BLaER1 treated with 17β-estradiol and CSF1 and Interleukin-3, amounts not matched to agents 10 nM and 100 nM (cell line): Measurements from ENCODE around the gene SEMA5B.
A peak's percentile ranks its signal among the peaks of the same experiment; 100 is the strongest.

ENCODE experiments used
- H3K27ac ChIP-seq, 11 experiments: shearing (Covaris generic); formaldehyde crosslinking; 2 replicates each; pipeline ENCODE4 v1.8.1; 2022
- H3K27me3 ChIP-seq, 11 experiments: shearing (Covaris generic); formaldehyde crosslinking; 2 replicates each; pipeline ENCODE4 v1.8.1; 2022
- H3K36me3 ChIP-seq, 11 experiments: shearing (Covaris generic); formaldehyde crosslinking; 2 replicates each; pipeline ENCODE4 v1.8.1; 2022
- H3K4me1 ChIP-seq, 10 experiments: shearing (Covaris generic); formaldehyde crosslinking; 2 replicates each; pipeline ENCODE4 v1.8.1; 2022
- H3K4me2 ChIP-seq, 11 experiments: shearing (Covaris generic); formaldehyde crosslinking; 2 replicates each; pipeline ENCODE4 v1.8.1; 2022
- H3K4me3 ChIP-seq, 10 experiments: shearing (Covaris generic); formaldehyde crosslinking; 2 replicates each; pipeline ENCODE4 v1.8.1; 2022
- H3K9ac ChIP-seq, 11 experiments: shearing (Covaris generic); formaldehyde crosslinking; 2 replicates each; pipeline ENCODE4 v1.8.1; 2022
- H3K9me3 ChIP-seq, 11 experiments: shearing (Covaris generic); formaldehyde crosslinking; replicated peaks in 1 of 11; 2 replicates each; pipeline ENCODE4 v1.8.1; 2022
- H4K20me1 ChIP-seq, 11 experiments: shearing (Covaris generic); formaldehyde crosslinking; 2 replicates each; pipeline ENCODE4 v1.8.1; 2022
- Cebpa-rat ChIP-seq, 11 experiments: shearing (Covaris generic); IDR thresholded peaks; 2 replicates each; pipeline ENCODE4 v1.8.1; 2022

The SEMA5B gene

GRCh38 chr3:122920986-122921385 lies 106.6 kb downstream of the SEMA5B start:
- peaks cover 0 to 11% (median 7%) of the 10 kb centered on the region in 11 experiments; a peak in 7 of 22 replicates for H3K9me3 ChIP-seq
- no peak for TF ChIP-seq Cebpa-rat (IDR thresholded peaks at IDR 0.05)
- H3K9ac ChIP-seq: no peak overlapping the region
- peaks cover 0 to 14% (median 0%) of the 10 kb centered on the region in 11 experiments; a peak in 2 of 22 replicates for H4K20me1 ChIP-seq
- no peak overlapping the region for H3K4me3 ChIP-seq
- no peak overlapping the region for H3K4me2 ChIP-seq
- H3K4me1 ChIP-seq: peaks cover 0 to 29% (median 14%) of the 10 kb centered on the region in 10 experiments; a peak in 14 of 20 replicates
- H3K27me3 ChIP-seq: peaks cover 30 to 41% (median 37%) of the 10 kb centered on the region in 11 experiments
- no peak overlapping the region for H3K27ac ChIP-seq
- no peaks in the 10 kb centered on the region for H3K36me3 ChIP-seq

DNA sequence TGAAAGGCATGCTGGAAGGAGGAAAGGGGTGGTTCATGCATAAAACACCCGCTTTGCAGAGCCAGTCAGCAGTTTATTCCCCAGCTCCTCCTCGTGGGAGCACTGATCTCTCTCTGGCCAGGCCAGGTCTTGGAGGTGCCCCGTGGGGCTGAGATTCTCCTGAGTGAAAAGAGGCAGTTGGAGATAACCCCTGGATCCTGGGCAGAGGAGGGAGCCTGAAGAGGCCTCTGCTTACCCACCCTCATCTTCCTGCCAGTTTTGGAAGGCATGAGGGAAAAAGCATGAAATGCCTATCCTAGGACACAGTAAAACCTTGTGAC lies 108.3 kb downstream of the SEMA5B start:
- Histone ChIP-seq H4K20me1 (peaks cover 0 to 14% (median 0%) of the 10 kb centered on the region in 11 experiments; a peak in 2 of 22 replicates), H3K9me3 (peaks cover 0 to 11% (median 7%) of the 10 kb centered on the region in 11 experiments; a peak in 7 of 22 replicates), H3K4me3 (no peak overlapping the region), H3K4me2 (no peak overlapping the region), H3K27ac (no peak overlapping the region), H3K9ac (no peak overlapping the region), H3K4me1 (peaks cover 0 to 35% (median 21%) of the 10 kb centered on the region in 10 experiments; a peak in 14 of 20 replicates), H3K27me3 (peaks cover 30 to 41% (median 37%) of the 10 kb centered on the region in 11 experiments), H3K36me3 (no peaks in the 10 kb centered on the region)
- TF ChIP-seq Cebpa-rat (IDR thresholded peaks at IDR 0.05): no peak

DNA sequence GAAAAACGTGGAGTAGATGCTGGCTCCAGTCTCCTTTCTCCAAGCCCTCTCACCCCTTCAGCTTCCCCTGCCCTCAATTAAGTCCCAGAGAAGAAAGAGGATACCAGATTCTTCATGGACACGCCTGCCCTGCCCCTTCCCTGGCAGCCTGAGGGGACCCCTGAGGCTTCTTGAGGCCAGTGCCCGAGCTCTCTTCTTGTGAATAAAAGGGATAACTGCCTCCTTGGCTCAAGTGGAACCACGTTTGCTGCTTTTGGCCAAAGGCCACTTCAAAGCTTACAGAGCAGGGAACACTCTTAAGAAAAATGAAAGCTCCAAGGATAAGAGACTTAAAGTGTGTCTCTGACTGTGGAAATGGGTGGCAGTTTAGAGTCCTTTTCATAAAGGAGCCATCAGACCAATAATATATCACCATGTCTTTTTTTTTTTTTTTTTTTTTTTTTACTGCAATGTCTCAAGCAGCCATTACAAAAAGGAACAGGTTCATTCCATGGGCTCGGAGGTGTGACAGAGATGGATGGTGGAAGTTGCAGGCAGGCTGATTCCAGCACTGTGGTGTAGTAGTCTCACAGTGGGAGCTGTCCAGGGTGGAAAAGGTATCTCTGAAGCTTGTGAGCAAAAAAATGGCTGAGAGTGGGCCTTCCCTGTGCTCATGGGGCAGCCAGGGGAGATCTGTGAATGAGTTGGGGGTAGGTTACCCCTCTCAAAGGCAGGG lies 108.8 kb downstream of the SEMA5B start:
- H3K27me3 ChIP-seq: peaks cover 30 to 41% (median 37%) of the 10 kb centered on the region in 11 experiments
- H3K27ac ChIP-seq: no peak overlapping the region
- peaks cover 0 to 31% (median 17%) of the 10 kb centered on the region in 10 experiments; a peak in 13 of 20 replicates for H3K4me1 ChIP-seq
- H3K36me3 ChIP-seq: no peaks in the 10 kb centered on the region
- H3K9me3 ChIP-seq: peaks cover 0 to 11% (median 7%) of the 10 kb centered on the region in 11 experiments; a peak in 7 of 22 replicates
- peaks cover 0 to 14% (median 0%) of the 10 kb centered on the region in 11 experiments; a peak in 2 of 22 replicates for H4K20me1 ChIP-seq
- H3K4me3 ChIP-seq: no peak overlapping the region
- TF ChIP-seq Cebpa-rat (IDR thresholded peaks at IDR 0.05): no peak
- no peak overlapping the region for H3K9ac ChIP-seq
- H3K4me2 ChIP-seq: no peak overlapping the region

- Histone ChIP-seq H3K9me3 (peaks cover 0 to 20% (median 15%) of the 10 kb centered on the region in 11 experiments; a peak in 10 of 22 replicates), H3K4me1 (peaks cover 0 to 23% (median 17%) of the 10 kb centered on the region in 10 experiments; a peak in 13 of 20 replicates), H3K27ac (no peak overlapping the region), H4K20me1 (peaks cover 0 to 14% (median 0%) of the 10 kb centered on the region in 11 experiments; a peak in 2 of 22 replicates), H3K4me3 (no peak overlapping the region), H3K27me3 (peaks cover 19 to 28% (median 23%) of the 10 kb centered on the region in 11 experiments), H3K4me2 (no peak overlapping the region), H3K9ac (no peak overlapping the region), H3K36me3 (no peaks in the 10 kb centered on the region)
- TF ChIP-seq Cebpa-rat (IDR thresholded peaks at IDR 0.05): no peak
Measured at GRCh38 chr3:122917412-122917811, 110.2 kb downstream of the SEMA5B start.

- Histone ChIP-seq H3K27ac (no peak overlapping the region), H3K4me2 (peak overlapping the region in 7 of 11 experiments; percentile 47 to 74 (median 66); a peak in 13 of 22 replicates), H3K27me3 (peaks cover 11 to 20% (median 15%) of the 10 kb centered on the region in 11 experiments), H3K4me1 (peaks cover 0 to 23% (median 17%) of the 10 kb centered on the region in 10 experiments; a peak in 13 of 20 replicates), H3K36me3 (no peaks in the 10 kb centered on the region), H3K9ac (no peak overlapping the region), H4K20me1 (peaks cover 0 to 7% (median 0%) of the 10 kb centered on the region in 11 experiments; a peak in 2 of 22 replicates), H3K9me3 (peaks cover 0 to 14% (median 10%) of the 10 kb centered on the region in 11 experiments; a peak in 10 of 22 replicates), H3K4me3 (no peak overlapping the region)
- no peak for TF ChIP-seq Cebpa-rat (IDR thresholded peaks at IDR 0.05)
Measured at GRCh38 chr3:122916580-122916979, 111.0 kb downstream of the SEMA5B start.

DNA sequence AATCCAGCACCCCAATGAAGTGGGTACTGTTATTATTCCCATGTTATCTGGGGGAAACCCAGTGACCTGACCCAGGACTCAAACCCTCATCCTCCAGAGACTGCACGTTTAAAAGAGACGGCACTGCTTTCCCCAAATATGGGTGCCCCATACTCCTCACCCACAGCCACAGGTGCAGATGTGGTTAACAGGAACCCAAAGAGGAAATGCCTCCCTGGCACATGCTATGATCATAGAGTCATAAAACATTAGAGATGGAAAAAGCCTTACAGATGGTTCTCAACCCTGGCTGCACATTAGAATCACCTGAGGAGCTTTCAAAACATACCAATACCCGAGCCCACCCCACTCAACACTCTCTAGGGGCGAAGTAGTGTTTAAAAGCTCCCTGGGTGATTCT lies 111.5 kb downstream of the SEMA5B start:
- Histone ChIP-seq H3K9ac (no peak overlapping the region), H3K4me3 (no peak overlapping the region), H3K27ac (no peak overlapping the region), H3K27me3 (peaks cover 6 to 15% (median 10%) of the 10 kb centered on the region in 11 experiments), H3K36me3 (no peaks in the 10 kb centered on the region), H3K4me1 (peaks cover 0 to 23% (median 17%) of the 10 kb centered on the region in 10 experiments; a peak in 13 of 20 replicates), H4K20me1 (peaks cover 0 to 7% (median 0%) of the 10 kb centered on the region in 11 experiments; a peak in 1 of 22 replicates), H3K9me3 (peaks cover 0 to 14% (median 9%) of the 10 kb centered on the region in 11 experiments; a peak in 7 of 22 replicates), H3K4me2 (peak overlapping the region in 9 of 11 experiments; percentile 9 to 74 (median 60); a peak in 16 of 22 replicates)
- no peak for TF ChIP-seq Cebpa-rat (IDR thresholded peaks at IDR 0.05)

GRCh38 chr3:122915300-122916055 lies 112.1 kb downstream of the SEMA5B start:
- no peaks in the 10 kb centered on the region for H3K36me3 ChIP-seq
- no peak overlapping the region for H3K27ac ChIP-seq
- H4K20me1 ChIP-seq: peaks cover 0 to 7% (median 0%) of the 10 kb centered on the region in 11 experiments; a peak in 1 of 22 replicates
- no peak for TF ChIP-seq Cebpa-rat (IDR thresholded peaks at IDR 0.05)
- peaks cover 0 to 14% (median 9%) of the 10 kb centered on the region in 11 experiments; a peak in 7 of 22 replicates for H3K9me3 ChIP-seq
- peak overlapping the region in 9 of 11 experiments; percentile 9 to 74 (median 60); a peak in 16 of 22 replicates for H3K4me2 ChIP-seq
- peaks cover 0 to 23% (median 17%) of the 10 kb centered on the region in 10 experiments; a peak in 13 of 20 replicates for H3K4me1 ChIP-seq
- H3K4me3 ChIP-seq: no peak overlapping the region
- H3K27me3 ChIP-seq: peaks cover 0 to 9% (median 4%) of the 10 kb centered on the region in 11 experiments; a peak in 15 of 22 replicates
- no peak overlapping the region for H3K9ac ChIP-seq

DNA sequence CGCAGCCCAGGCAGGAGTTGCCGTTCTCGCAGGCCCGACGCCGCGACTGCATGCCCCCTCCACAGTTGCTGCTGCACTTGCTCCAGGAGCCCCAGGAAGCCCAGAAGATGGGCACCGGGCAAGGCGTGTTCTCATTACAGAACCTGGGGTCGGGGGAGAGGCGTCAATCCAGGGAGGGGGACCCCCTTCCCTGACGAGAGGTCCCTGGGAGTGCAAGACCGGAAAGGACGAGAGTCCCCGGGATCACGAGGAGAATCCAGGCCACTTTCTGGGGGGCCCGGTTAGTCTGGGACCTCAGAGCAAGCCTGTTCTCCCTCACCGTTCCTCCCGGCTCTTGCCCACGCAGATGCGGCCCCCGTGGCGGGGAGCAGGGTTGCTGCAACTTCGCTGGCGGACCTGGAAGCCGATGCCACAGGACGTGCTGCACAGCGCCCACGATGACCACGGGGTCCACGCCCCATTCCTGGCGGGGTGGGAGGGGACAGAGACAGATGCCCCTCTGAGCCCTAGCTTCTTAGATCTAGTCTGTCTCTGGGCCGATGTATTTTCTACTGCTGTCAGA lies 113.9 kb downstream of the SEMA5B start:
- peaks cover 0 to 14% (median 9%) of the 10 kb centered on the region in 11 experiments; a peak in 7 of 22 replicates for H3K9me3 ChIP-seq
- no peaks in the 10 kb centered on the region for H3K27me3 ChIP-seq
- no peaks in the 10 kb centered on the region for H3K36me3 ChIP-seq
- no peak overlapping the region for H3K4me2 ChIP-seq
- no peak overlapping the region for H3K4me3 ChIP-seq
- no peak for TF ChIP-seq Cebpa-rat (IDR thresholded peaks at IDR 0.05)
- H3K27ac ChIP-seq: no peak overlapping the region
- no peaks in the 10 kb centered on the region; a peak in 1 of 22 replicates for H4K20me1 ChIP-seq
- no peak overlapping the region for H3K9ac ChIP-seq
- peaks cover 0 to 23% (median 17%) of the 10 kb centered on the region in 10 experiments; a peak in 13 of 20 replicates for H3K4me1 ChIP-seq
